Right lung (tissue), 5 donors: ENCODE data around the gene PPP4R3B. TPM values are rescaled to one million over a fixed set of nuclear protein-coding genes. Genes with fewer than 3 reads are reported as not detected.
"Not testable (repeated sequence)": the region's sequence is repeated elsewhere in the genome, so short reads cannot be mapped to it uniquely, and the experiment has no call there.

Source experiments
- DNase-seq, 2 donors: peaks; one replicate each; pipeline ENCODE4 v3.0.0-alpha.2; 2013
- polyA plus RNA-seq, 5 donors: library from polyadenylated mRNA; unstranded; fragments of 120-200 nt; gene quantifications; one replicate each; pipeline versions ENCODE4 v1.2.1 to v1.2.3, GENCODE V29; 2013; ENCODE audit warnings: inconsistent platforms in 1 of 5, low replicate concordance in 1 of 5; ENCODE audit not compliant: insufficient read length in 5 of 5, insufficient read depth in 1 of 5

PPP4R3B gene
- polyA plus RNA-seq, 5 donors = 57.0 to 85.9 (median 75.8) TPM

DNA sequence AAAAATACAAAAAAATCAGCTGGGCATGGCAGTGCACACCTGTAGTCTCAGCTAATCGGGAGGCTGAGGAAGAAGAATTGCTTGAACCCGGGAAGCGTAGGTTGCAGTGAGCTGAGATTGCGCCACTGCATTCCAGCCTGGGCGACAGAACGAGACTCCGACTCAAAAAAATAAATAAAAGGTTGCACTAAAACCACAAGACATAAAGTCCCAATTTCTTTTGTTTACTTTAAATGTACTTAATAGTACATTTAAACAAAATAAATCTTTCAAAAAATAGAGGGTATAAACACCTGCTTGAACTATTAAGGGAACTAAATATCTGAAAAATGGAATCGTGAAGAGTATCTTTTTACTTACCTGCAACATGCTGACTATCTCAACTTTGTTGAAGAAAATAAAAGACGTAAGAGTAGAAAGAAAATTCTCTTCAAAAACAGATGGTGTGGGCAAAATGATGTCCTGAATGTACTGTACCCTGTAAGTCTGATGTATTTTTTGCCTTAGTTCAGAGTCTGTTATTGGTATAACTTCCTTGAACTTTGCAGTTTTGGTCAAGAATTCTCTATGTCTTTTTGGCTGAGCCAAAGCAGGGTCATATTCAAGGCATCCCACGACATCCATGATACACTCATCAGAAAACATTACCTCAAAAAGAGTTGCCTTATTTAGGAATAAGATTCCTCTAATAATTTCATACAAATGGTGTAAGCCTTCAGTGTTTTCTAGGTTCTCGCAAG, 19.2 kb downstream of the PPP4R3B start:
- no peak for DNase-seq

GRCh38 chr2:55596795-55597194, 20.6 kb downstream of the PPP4R3B start:
- DNase-seq = not testable (repeated sequence)

DNA sequence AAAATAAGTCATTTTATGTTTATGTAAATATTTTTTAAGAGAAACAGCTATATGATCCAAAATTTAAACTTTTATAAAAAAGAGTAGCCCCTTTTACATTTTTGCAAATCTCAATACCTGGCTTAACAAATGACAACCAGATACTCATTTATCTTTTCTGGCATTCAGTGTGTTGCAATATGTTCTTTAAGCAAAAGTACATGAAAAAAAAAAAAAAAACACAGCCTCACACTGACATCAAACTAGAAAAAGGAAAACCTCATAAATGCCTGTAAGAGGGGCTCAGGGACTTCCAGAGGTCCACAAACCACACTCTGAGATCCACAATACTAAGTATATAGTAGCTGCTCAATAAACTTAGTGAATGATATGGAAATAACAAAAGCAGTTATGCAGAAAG, 21.9 kb downstream of the PPP4R3B start:
- no peak for DNase-seq

GRCh38 chr2:55592130-55592529, 25.3 kb downstream of the PPP4R3B start:
- DNase-seq = no peak

GRCh38 chr2:55590810-55591440, 26.5 kb downstream of the PPP4R3B start:
- no peak for DNase-seq

GRCh38 chr2:55585451-55586080, 31.9 kb downstream of the PPP4R3B start:
- DNase-seq = no peak

DNA sequence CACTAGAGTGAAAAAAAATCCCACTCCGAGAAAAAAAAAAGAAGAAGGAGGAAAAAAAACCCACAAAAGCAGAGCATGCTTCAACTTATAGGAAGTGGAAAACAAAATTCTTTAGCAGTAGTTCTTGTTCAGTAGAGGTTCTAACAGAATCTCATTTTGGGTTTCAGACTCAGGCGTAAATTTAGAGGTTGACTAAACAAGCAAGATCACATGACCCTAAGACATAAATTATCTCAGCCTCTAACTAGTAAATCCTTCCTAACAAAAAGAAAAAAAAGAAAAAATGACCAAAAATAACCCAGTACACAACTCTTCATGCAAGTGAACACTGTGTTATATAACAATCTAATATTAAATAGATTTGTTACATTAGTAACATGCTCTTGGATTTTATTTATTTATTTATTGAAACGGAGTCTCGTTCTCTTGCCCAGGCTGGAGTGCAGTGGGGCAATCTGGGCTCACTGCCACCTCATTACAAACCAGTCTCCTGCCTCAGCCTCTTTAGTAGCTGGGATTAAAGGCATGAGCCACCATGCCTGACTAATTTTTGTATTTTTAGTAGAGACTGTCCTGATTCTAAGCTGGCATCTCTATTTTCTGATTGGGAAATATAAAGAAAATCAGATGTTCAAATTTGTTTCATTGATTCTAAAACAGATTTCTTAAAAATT, 35.4 kb downstream of the PPP4R3B start:
- DNase-seq = no peak

GRCh38 chr2:55581435-55581834, 36.0 kb downstream of the PPP4R3B start:
- no peak for DNase-seq

- not testable (repeated sequence) for DNase-seq
Observed at GRCh38 chr2:55569002-55569401, 48.4 kb downstream of the PPP4R3B start.

DNA sequence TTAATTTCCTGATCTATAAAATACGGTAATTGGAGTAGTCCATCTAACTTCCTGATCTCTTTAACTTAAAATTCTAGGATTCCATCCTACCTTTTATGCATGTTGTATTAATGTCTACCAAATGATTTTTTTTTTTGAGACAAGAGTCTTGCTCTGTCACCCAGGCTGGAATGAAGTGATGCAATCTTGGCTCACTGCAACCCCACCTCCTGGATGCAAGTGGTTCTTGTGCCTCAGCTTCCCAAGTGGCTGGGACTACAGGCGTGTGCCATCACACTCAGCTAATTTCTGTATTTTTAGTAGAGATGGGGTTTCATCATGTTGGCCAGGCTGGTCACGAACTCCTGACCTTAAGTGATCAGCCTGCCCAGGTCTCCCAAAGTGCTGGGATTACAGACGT, 50.1 kb downstream of the PPP4R3B start:
- DNase-seq = no peak

- DNase-seq = no peak
Observed at GRCh38 chr2:55565613-55566012, 51.8 kb downstream of the PPP4R3B start.

DNA sequence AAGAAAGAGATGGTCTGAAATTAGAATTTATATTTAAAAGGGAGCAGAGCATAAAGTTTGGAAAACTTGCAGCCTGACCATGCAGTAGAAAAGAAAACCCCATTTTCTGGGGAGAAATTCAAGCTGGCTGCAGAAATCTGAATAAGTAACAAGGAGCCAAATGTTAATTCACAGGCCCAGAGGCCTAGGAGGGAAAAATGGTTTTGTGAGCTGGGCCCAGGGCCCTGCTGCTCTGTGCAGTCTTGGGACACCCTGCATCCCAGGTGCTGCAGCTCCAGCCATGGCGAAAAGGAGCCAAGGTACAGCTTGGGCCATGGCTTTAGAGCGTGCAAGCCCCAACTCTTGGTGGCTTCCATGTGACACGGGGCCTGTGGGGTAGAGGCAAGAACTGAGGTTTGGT, 56.6 kb downstream of the PPP4R3B start:
- no peak for DNase-seq

GRCh38 chr2:55556809-55557208, 60.6 kb downstream of the PPP4R3B start:
- DNase-seq = no peak

- peak; percentile 22 to 31 for DNase-seq
Observed at GRCh38 chr2:55555977-55556376, 61.4 kb downstream of the PPP4R3B start.

- no peak for DNase-seq
Observed at GRCh38 chr2:55553321-55553720, 64.1 kb downstream of the PPP4R3B start.

- no peak for DNase-seq
Observed at GRCh38 chr2:55550368-55551102, 66.9 kb downstream of the PPP4R3B start.

GRCh38 chr2:55547679-55548078, 69.7 kb downstream of the PPP4R3B start:
- DNase-seq = not testable (repeated sequence)

DNA sequence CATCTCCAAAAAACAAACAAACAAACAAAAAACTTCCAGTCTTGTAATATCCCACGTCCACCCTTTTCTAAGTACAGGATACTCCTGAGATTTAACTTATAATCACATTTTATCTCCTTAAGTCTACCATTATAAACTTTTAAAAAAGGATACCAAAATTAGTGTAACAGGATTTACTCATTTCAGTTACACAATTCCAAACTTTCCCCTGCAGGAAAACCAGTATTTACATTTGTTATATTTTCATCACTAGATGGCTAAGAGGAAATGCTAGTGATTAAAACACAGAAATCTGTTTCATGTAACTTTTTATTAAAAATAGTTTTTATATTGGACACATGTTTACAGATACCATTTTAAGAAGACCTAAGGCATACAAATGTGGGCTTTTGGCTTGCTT, 70.4 kb downstream of the PPP4R3B start:
- no peak for DNase-seq

GRCh38 chr2:55530539-55531081, 86.8 kb downstream of the PPP4R3B start:
- DNase-seq = no peak

GRCh38 chr2:55526174-55526573, 91.2 kb downstream of the PPP4R3B start:
- no peak for DNase-seq

GRCh38 chr2:55524884-55525437, 92.5 kb downstream of the PPP4R3B start:
- no peak for DNase-seq
